Ascending aorta (tissue), 2 donors: ENCODE results near the gene STPG1. TPM values are rescaled to one million over a fixed set of nuclear protein-coding genes. Genes with fewer than 3 reads are reported as not detected.

ENCODE experiments used
- DNase-seq, 2 donors: peaks; one replicate each; pipeline ENCODE4 v3.0.0-alpha.2; 2019; ENCODE audit warnings: low spot score in 2 of 2
- H3K27ac ChIP-seq, 2 donors: fragments of 200-600 bp; sonication (generic); one replicate each; pipeline ENCODE4 v1.5.1; 2016 to 2017; ENCODE audit warnings: mild to moderate bottlenecking in 1 of 2
- H3K27me3 ChIP-seq: fragments of 200-600 bp; sonication (generic); one replicate; pipeline ENCODE4 v1.5.1; 2017
- H3K36me3 ChIP-seq, 2 donors: fragments of 200-600 bp; sonication (generic); one replicate each; pipeline ENCODE4 v1.5.1; 2016
- H3K4me1 ChIP-seq, 2 donors: fragments of 200-600 bp; sonication (generic); one replicate each; pipeline ENCODE4 v1.5.1; 2016 to 2017; ENCODE audit warnings: mild to moderate bottlenecking in 1 of 2
- H3K4me3 ChIP-seq, 2 donors: fragments of 200-600 bp; sonication (generic); one replicate each; pipeline ENCODE4 v1.5.1; 2016 to 2017; ENCODE audit warnings: mild to moderate bottlenecking in 1 of 2
- H3K9me3 ChIP-seq, 2 donors: fragments of 200-600 bp; sonication (generic); one replicate each; pipeline ENCODE4 v1.5.1; 2016
- CTCF ChIP-seq, 3 experiments: fragments of 200-600 bp in 2 of 3; fragments of 450-650 bp in 1 of 3; sonication (generic) in 2 of 3; IDR thresholded peaks; one replicate each; pipeline ENCODE4 v1.5.1; 2016 to 2019; ENCODE audit warnings: antibody characterized with exemption in 3 of 3, mild to moderate bottlenecking in 1 of 3, moderate library complexity in 1 of 3
- intact Hi-C: fragments of 100-400 bp; cut with DNase I; formaldehyde crosslinking; loops from one replicate; pipeline ENCODE4 v1.15.1; 2023
- total RNA-seq: library from RNA; depleted of rRNA; stranded (reverse); fragments of >200 nt; gene quantifications from one replicate; pipeline ENCODE4 v1.1.0, GENCODE V29; 2016

The STPG1 gene
- total RNA-seq, 1 donor from 2014 or later = 11.0 TPM

GRCh38 chr1:24414775-24415333 is 1.3 kb upstream of the STPG1 start:
- H3K4me1 ChIP-seq = peaks cover 3 to 12% of the 10 kb centered on the region in 2 donors
- intact Hi-C loops = loop anchor here (5.0 kb wide), 2 partner anchors 87 to 222 kb away; partner anchors contain the start of gene RCAN3
- H3K4me3 ChIP-seq = peak overlapping the region; percentile 68 to 71

GRCh38 chr1:24412408-24412807 is 1.2 kb downstream of the STPG1 start:
- H3K4me3 ChIP-seq = no peak overlapping the region
- DNase-seq = no peak
- no peak for TF ChIP-seq CTCF (IDR thresholded peaks at IDR 0.05)
- H3K9me3 ChIP-seq = peaks cover 0 to 12% of the 10 kb centered on the region in 2 donors
- intact Hi-C loops = no loop called here
- H3K27me3 ChIP-seq = no peaks in the 10 kb centered on the region
- H3K4me1 ChIP-seq = peaks cover 3 to 12% of the 10 kb centered on the region in 2 donors
- H3K36me3 ChIP-seq = no peaks in the 10 kb centered on the region
- H3K27ac ChIP-seq = no peak overlapping the region

More at GRCh38 chr1:24414775-24415333, 1.3 kb upstream of the STPG1 start:
- DNase-seq = no peak
- Histone ChIP-seq H3K27me3 (no peaks in the 10 kb centered on the region), H3K27ac (no peak overlapping the region), H3K9me3 (no peaks in the 10 kb centered on the region), H3K36me3 (no peaks in the 10 kb centered on the region)
- no peak for TF ChIP-seq CTCF (IDR thresholded peaks at IDR 0.05)

DNA sequence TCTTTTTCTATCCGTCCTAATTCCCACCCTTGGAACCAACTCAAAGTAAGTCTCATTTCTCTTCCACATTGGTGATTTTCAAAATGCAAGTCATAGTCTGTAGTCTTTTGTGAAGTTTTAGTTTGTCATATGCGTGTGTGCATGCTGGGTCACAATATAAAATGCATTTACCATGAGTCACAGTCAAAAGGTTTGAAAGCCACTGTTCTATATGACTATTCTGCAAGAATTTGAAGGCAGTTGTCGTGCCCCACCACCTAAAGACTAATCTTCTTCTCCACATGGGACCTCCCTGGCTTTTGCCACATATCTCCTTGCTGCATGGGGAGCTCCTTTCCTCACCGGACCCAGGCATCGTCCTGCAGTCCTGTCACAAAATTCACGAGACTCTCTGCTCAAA is 1.6 kb downstream of the STPG1 start:
- intact Hi-C loops = no loop called here
- no peak for DNase-seq
- Histone ChIP-seq H3K36me3 (no peaks in the 10 kb centered on the region), H3K27ac (no peak overlapping the region), H3K4me1 (peaks cover 3 to 9% of the 10 kb centered on the region in 2 donors), H3K27me3 (no peaks in the 10 kb centered on the region), H3K9me3 (peaks cover 0 to 13% of the 10 kb centered on the region in 2 donors), H3K4me3 (no peak overlapping the region)
- no peak for TF ChIP-seq CTCF (IDR thresholded peaks at IDR 0.05)

DNA sequence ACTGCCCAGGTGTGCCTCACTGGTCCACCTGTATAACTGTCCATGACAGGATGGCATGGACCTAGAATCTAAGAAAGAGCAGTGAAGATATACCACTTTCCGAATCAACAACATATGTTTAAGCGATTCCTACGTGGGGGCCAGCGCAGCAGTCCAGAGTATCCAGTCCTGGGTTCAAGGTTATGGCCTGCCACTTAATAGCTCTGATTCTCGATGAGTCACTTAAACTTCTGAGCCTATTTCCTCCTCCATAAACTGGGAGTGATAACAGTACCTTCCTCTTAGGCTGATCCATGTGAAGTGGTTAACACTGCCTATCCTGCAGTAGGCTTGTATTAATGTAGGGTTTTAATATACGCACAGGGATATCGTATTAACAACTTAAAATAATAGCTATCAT is 2.8 kb downstream of the STPG1 start:
- no peak for DNase-seq
- intact Hi-C loops = no loop called here
- TF ChIP-seq CTCF (IDR thresholded peaks at IDR 0.05) = no peak

GRCh38 chr1:24409535-24409934 is 4.0 kb downstream of the STPG1 start:
- no peaks in the 10 kb centered on the region for H3K36me3 ChIP-seq
- no peak for DNase-seq
- no peak overlapping the region for H3K27ac ChIP-seq
- no peaks in the 10 kb centered on the region for H3K4me1 ChIP-seq
- intact Hi-C loops = no loop called here
- TF ChIP-seq CTCF (IDR thresholded peaks at IDR 0.05) = no peak
- H3K4me3 ChIP-seq = no peak overlapping the region
- no peaks in the 10 kb centered on the region for H3K27me3 ChIP-seq
- H3K9me3 ChIP-seq = peaks cover 0 to 13% of the 10 kb centered on the region in 2 donors

More for the DNA sequence above, 2.8 kb downstream of the STPG1 start:
- Histone ChIP-seq H3K4me1 (no peaks in the 10 kb centered on the region), H3K27me3 (no peaks in the 10 kb centered on the region), H3K4me3 (no peak overlapping the region), H3K36me3 (no peaks in the 10 kb centered on the region), H3K9me3 (peaks cover 0 to 13% of the 10 kb centered on the region in 2 donors), H3K27ac (no peak overlapping the region)
